GM19351 (cell line): ENCODE data around the gene PBX1.

Experiments
- ATAC-seq: cut with Tn5 transposase; IDR thresholded peaks from one replicate; pipeline ENCODE4 v1.9.1; 2021; ENCODE audit warnings: mild to moderate bottlenecking, moderate library complexity; ENCODE audit not compliant: unreplicated experiment

Gene PBX1

GRCh38 chr1:164901031-164901430 is 342.0 kb downstream of the PBX1 start:
- ATAC-seq: no peak
